ENCODE results near the gene AP5S1.

Gene AP5S1

GRCh38 chr20:3794701-3795420, 25.5 kb upstream of the AP5S1 start:
- Histone ChIP-seq H3K27ac (ENCODE audit: low read depth, low read length) (no peak overlapping the region), H3K36me3 (ENCODE audit: control insufficient read depth, insufficient read depth, low read length) (peaks cover 6% of the 10 kb centered on the region; the same call in 1 of the 2 replicates), H3K9ac (ENCODE audit: low read depth, low read length) (no peak overlapping the region), H3K4me3 (ENCODE audit: low read depth, low read length) (peak overlapping the region; percentile 65), H3K4me1 (ENCODE audit: control insufficient read depth, insufficient read depth, low read length) (peaks cover 20% of the 10 kb centered on the region), H3K9me3 (ENCODE audit: control insufficient read depth, insufficient read depth, low read length) (no peaks in the 10 kb centered on the region), H3K27me3 (ENCODE audit: control insufficient read depth, insufficient read depth, low read length) (no peaks in the 10 kb centered on the region)

DNA sequence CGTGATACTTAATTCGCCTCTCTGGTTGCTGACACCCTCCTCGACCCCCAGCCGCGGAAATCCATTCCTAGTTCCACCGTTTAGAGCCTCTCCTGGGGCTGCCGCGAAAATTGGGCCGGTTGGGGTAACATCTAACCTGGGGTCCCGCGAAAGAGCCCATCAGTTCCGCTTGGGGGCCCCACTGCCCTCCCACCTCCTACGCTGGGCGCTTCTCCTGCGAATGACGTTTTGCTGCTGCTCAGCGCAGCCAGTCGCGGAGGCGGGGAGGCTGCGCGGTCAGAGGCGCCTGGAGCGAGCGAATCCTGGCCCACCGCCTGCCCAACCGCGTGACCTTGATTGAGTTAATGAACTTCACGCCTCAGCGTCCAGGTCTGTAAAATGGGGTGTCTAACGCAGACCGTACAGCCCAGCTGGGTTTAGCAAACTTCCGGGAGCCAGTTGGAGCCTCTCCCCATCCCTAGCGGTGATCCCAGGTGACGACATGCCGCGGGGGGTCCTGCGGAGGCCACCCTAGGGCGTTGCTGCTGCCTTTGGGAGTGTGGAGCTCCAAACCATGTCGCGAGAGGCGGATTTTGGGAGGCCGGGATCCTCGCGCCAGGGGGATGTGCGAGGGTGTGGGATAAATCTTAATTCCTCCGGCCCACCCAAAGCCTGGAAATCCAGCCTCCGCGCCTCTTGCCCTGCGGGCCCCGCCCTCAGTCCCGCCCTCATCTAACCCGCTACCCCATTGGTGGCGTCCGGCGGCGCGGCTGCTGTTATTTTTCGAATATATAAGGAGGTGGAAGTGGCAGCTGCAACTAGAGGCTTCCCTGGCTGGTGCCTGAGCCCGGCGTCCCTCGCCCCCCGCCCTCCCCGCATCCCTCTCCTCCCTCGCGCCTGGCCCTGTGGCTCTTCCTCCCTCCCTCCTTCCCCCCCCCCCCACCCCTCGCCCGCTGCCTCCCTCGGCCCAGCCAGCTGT, 24.6 kb upstream of the AP5S1 start, which contains the start of gene CDC25B:
Gene CDC25B, plus strand, starts transcription at position 800 of the 958 bp plus-strand sequence. CDS start 222 bp downstream, outside the sequence.
- peak within 1 kb of the TSS; percentile 65 for H3K4me3 ChIP-seq (ENCODE audit: low read depth, low read length)
- H3K9ac ChIP-seq (ENCODE audit: low read depth, low read length): peak within 1 kb of the TSS; percentile 32
- H3K9me3 ChIP-seq (ENCODE audit: control insufficient read depth, insufficient read depth, low read length): no peaks in the 10 kb centered on the region
- H3K27me3 ChIP-seq (ENCODE audit: control insufficient read depth, insufficient read depth, low read length): no peaks in the 10 kb centered on the region
- H3K4me1 ChIP-seq (ENCODE audit: control insufficient read depth, insufficient read depth, low read length): peaks cover 30% of the 10 kb centered on the region
- H3K27ac ChIP-seq (ENCODE audit: low read depth, low read length): peak within 1 kb of the TSS; percentile 48
- H3K36me3 ChIP-seq (ENCODE audit: control insufficient read depth, insufficient read depth, low read length): peaks cover 7% of the 10 kb centered on the region; the same call in 1 of the 2 replicates

- Histone ChIP-seq H3K36me3 (ENCODE audit: control insufficient read depth, insufficient read depth, low read length) (peaks cover 16% of the 10 kb centered on the region), H3K27me3 (ENCODE audit: control insufficient read depth, insufficient read depth, low read length) (no peaks in the 10 kb centered on the region), H3K9ac (ENCODE audit: low read depth, low read length) (no peak overlapping the region), H3K4me1 (ENCODE audit: control insufficient read depth, insufficient read depth, low read length) (peaks cover 34% of the 10 kb centered on the region), H3K27ac (ENCODE audit: low read depth, low read length) (no peak overlapping the region), H3K4me3 (ENCODE audit: low read depth, low read length) (peak overlapping the region; percentile 65), H3K9me3 (ENCODE audit: control insufficient read depth, insufficient read depth, low read length) (no peaks in the 10 kb centered on the region)
Observed at GRCh38 chr20:3796477-3797225, 23.7 kb upstream of the AP5S1 start.

DNA sequence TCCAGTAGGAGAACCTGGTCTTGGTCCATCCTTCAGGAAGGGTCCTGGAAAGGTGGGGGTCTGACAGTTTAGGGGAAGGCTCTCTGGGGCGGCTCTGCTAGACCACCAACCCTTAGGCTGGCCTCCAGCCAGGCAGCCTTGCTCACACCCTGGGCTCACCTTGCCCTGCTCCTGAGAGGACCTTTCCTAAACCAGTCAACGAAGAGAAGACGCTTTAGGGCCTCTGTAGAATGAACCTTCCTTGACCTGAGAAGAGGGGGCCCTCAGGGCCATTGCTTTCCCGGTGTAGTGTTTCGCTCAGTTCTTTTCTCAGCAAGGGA, 23.2 kb upstream of the AP5S1 start:
- no peak overlapping the region for H3K27ac ChIP-seq (ENCODE audit: low read depth, low read length)
- peaks cover 21% of the 10 kb centered on the region for H3K36me3 ChIP-seq (ENCODE audit: control insufficient read depth, insufficient read depth, low read length)
- no peaks in the 10 kb centered on the region for H3K27me3 ChIP-seq (ENCODE audit: control insufficient read depth, insufficient read depth, low read length)
- no peak overlapping the region for H3K9ac ChIP-seq (ENCODE audit: low read depth, low read length)
- H3K4me3 ChIP-seq (ENCODE audit: low read depth, low read length): peak overlapping the region; percentile 65; the same call in 1 of the 2 replicates
- no peaks in the 10 kb centered on the region for H3K9me3 ChIP-seq (ENCODE audit: control insufficient read depth, insufficient read depth, low read length)
- peaks cover 34% of the 10 kb centered on the region for H3K4me1 ChIP-seq (ENCODE audit: control insufficient read depth, insufficient read depth, low read length)

- H3K27ac ChIP-seq (ENCODE audit: low read depth, low read length): no peak overlapping the region
- H3K4me1 ChIP-seq (ENCODE audit: control insufficient read depth, insufficient read depth, low read length): peaks cover 34% of the 10 kb centered on the region
- H3K36me3 ChIP-seq (ENCODE audit: control insufficient read depth, insufficient read depth, low read length): peaks cover 27% of the 10 kb centered on the region
- no peak overlapping the region for H3K9ac ChIP-seq (ENCODE audit: low read depth, low read length)
- H3K9me3 ChIP-seq (ENCODE audit: control insufficient read depth, insufficient read depth, low read length): no peaks in the 10 kb centered on the region
- peak overlapping the region; percentile 65; the same call in 1 of the 2 replicates for H3K4me3 ChIP-seq (ENCODE audit: low read depth, low read length)
- H3K27me3 ChIP-seq (ENCODE audit: control insufficient read depth, insufficient read depth, low read length): no peaks in the 10 kb centered on the region
Observed at GRCh38 chr20:3797592-3798372, 22.6 kb upstream of the AP5S1 start.

DNA sequence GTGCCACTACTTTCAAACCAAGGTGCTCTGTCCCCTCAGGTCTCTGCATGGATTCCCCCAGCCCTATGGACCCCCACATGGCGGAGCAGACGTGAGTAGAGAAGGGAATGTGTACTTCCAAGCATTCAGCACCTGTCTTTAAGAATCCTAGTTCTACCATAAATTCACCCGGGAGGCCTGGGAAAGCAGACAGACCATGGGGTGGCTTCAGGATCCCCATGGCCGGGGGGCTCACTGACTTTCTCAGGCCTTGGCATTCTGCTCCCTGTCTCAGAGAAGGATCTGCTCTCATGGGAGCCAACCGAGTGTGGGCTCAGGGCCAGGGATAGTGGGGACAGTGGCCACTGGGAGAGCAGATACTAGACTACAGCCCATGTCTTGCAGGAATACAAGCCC, 22.0 kb upstream of the AP5S1 start:
- H3K4me1 ChIP-seq (ENCODE audit: control insufficient read depth, insufficient read depth, low read length): peaks cover 34% of the 10 kb centered on the region
- no peak overlapping the region for H3K4me3 ChIP-seq (ENCODE audit: low read depth, low read length)
- H3K27ac ChIP-seq (ENCODE audit: low read depth, low read length): no peak overlapping the region
- no peaks in the 10 kb centered on the region for H3K9me3 ChIP-seq (ENCODE audit: control insufficient read depth, insufficient read depth, low read length)
- peaks cover 33% of the 10 kb centered on the region for H3K36me3 ChIP-seq (ENCODE audit: control insufficient read depth, insufficient read depth, low read length)
- H3K9ac ChIP-seq (ENCODE audit: low read depth, low read length): no peak overlapping the region
- H3K27me3 ChIP-seq (ENCODE audit: control insufficient read depth, insufficient read depth, low read length): no peaks in the 10 kb centered on the region

DNA sequence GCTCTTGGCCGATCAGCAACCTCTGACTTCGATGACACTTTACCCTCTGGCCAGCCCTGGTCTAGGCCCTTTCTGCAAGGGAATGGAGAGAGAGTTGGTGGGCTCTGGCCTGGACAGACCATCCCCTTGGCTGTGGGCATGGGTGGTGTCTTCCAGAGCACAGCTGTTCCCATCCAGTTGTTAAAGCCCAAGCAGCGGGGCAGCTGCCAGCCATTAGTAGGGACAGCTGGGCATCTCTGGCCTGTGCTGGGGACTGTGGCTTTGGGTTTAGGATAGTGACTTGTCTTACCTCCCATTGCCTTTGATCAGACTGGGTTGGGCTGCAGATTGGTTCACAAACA, 21.5 kb upstream of the AP5S1 start:
- no peak overlapping the region; the same call in 1 of the 2 replicates for H3K4me3 ChIP-seq (ENCODE audit: low read depth, low read length)
- H3K36me3 ChIP-seq (ENCODE audit: control insufficient read depth, insufficient read depth, low read length): peaks cover 38% of the 10 kb centered on the region
- peak overlapping the region; percentile 76 for H3K27ac ChIP-seq (ENCODE audit: low read depth, low read length)
- H3K9ac ChIP-seq (ENCODE audit: low read depth, low read length): no peak overlapping the region
- no peaks in the 10 kb centered on the region for H3K27me3 ChIP-seq (ENCODE audit: control insufficient read depth, insufficient read depth, low read length)
- H3K4me1 ChIP-seq (ENCODE audit: control insufficient read depth, insufficient read depth, low read length): peaks cover 34% of the 10 kb centered on the region
- no peaks in the 10 kb centered on the region for H3K9me3 ChIP-seq (ENCODE audit: control insufficient read depth, insufficient read depth, low read length)

- H3K27me3 ChIP-seq (ENCODE audit: control insufficient read depth, insufficient read depth, low read length): no peaks in the 10 kb centered on the region
- no peaks in the 10 kb centered on the region for H3K9me3 ChIP-seq (ENCODE audit: control insufficient read depth, insufficient read depth, low read length)
- peaks cover 34% of the 10 kb centered on the region for H3K4me1 ChIP-seq (ENCODE audit: control insufficient read depth, insufficient read depth, low read length)
- no peak overlapping the region for H3K4me3 ChIP-seq (ENCODE audit: low read depth, low read length)
- H3K9ac ChIP-seq (ENCODE audit: low read depth, low read length): no peak overlapping the region
- peaks cover 51% of the 10 kb centered on the region for H3K36me3 ChIP-seq (ENCODE audit: control insufficient read depth, insufficient read depth, low read length)
- H3K27ac ChIP-seq (ENCODE audit: low read depth, low read length): peak overlapping the region; percentile 76
Observed at GRCh38 chr20:3800256-3800877, 20.0 kb upstream of the AP5S1 start.

GRCh38 chr20:3800878-3801260, 19.5 kb upstream of the AP5S1 start:
- Histone ChIP-seq H3K4me1 (ENCODE audit: control insufficient read depth, insufficient read depth, low read length) (peaks cover 34% of the 10 kb centered on the region), H3K27ac (ENCODE audit: low read depth, low read length) (peak overlapping the region; percentile 25), H3K4me3 (ENCODE audit: low read depth, low read length) (no peak overlapping the region), H3K9ac (ENCODE audit: low read depth, low read length) (no peak overlapping the region), H3K9me3 (ENCODE audit: control insufficient read depth, insufficient read depth, low read length) (no peaks in the 10 kb centered on the region), H3K27me3 (ENCODE audit: control insufficient read depth, insufficient read depth, low read length) (no peaks in the 10 kb centered on the region), H3K36me3 (ENCODE audit: control insufficient read depth, insufficient read depth, low read length) (peaks cover 56% of the 10 kb centered on the region)

DNA sequence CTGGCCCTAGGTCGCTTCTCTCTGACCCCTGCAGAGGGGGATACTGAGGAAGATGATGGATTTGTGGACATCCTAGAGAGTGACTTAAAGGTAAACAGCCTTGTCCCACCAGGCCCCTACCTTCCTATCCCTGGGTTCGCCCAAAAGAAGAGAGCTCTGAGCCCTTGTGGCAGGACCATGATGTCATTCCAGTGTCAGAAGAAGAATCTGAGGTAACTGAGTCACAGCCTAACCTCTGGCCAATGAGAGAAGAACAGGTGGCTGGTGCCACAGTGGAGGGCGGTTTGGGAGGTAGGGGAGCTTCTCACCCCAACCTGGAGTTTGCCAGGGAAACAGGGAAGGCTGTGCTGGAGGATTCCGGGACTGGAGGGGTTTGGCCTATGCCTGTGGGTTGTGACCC, 19.0 kb upstream of the AP5S1 start:
- H3K4me1 ChIP-seq (ENCODE audit: control insufficient read depth, insufficient read depth, low read length): peaks cover 34% of the 10 kb centered on the region
- no peak overlapping the region for H3K4me3 ChIP-seq (ENCODE audit: low read depth, low read length)
- no peak overlapping the region for H3K27ac ChIP-seq (ENCODE audit: low read depth, low read length)
- H3K9me3 ChIP-seq (ENCODE audit: control insufficient read depth, insufficient read depth, low read length): no peaks in the 10 kb centered on the region
- H3K27me3 ChIP-seq (ENCODE audit: control insufficient read depth, insufficient read depth, low read length): no peaks in the 10 kb centered on the region
- peaks cover 61% of the 10 kb centered on the region for H3K36me3 ChIP-seq (ENCODE audit: control insufficient read depth, insufficient read depth, low read length)
- H3K9ac ChIP-seq (ENCODE audit: low read depth, low read length): no peak overlapping the region
